Central memory CD8-positive, alpha-beta T cell (primary cell): ENCODE results near the gene ACOX2.
A peak's percentile ranks its signal among the peaks of the same experiment; 100 is the strongest.

Experiments used
- ATAC-seq: fragments of 150-1000 bp; cut with Tn5 transposase; replicated peaks from 2 replicates; pipeline ENCODE4 v1.10.0; 2022; ENCODE audit warnings: mild to moderate bottlenecking, moderate FRiP score, moderate number of reproducible peaks; ENCODE audit not compliant: poor library complexity, severe bottlenecking; ENCODE audit errors: extremely low read depth
- DNase-seq, 2 donors: peaks; one replicate each; pipeline ENCODE4 v3.0.0; 2021; ENCODE audit warnings: low spot score in 2 of 2
- H3K27ac Mint-ChIP-seq: one replicate; pipeline ENCODE4 v1.8.0; 2022; ENCODE audit warnings: low read depth, mild to moderate bottlenecking, moderate library complexity, mixed read lengths
- H3K27me3 Mint-ChIP-seq: one replicate; pipeline ENCODE4 v1.8.0; 2022; ENCODE audit warnings: mixed read lengths
- H3K36me3 Mint-ChIP-seq: one replicate; pipeline ENCODE4 v1.8.0; 2022; ENCODE audit warnings: mild to moderate bottlenecking, moderate library complexity, mixed read lengths; ENCODE audit not compliant: insufficient read depth
- H3K4me1 Mint-ChIP-seq: one replicate; pipeline ENCODE4 v1.8.0; 2022; ENCODE audit warnings: mixed read lengths
- H3K4me3 Mint-ChIP-seq: one replicate; pipeline ENCODE4 v1.8.0; 2022; ENCODE audit warnings: mild to moderate bottlenecking, moderate library complexity, mixed read lengths
- H3K9me3 Mint-ChIP-seq: one replicate; pipeline ENCODE4 v1.8.0; 2022; ENCODE audit warnings: mixed read lengths

Gene ACOX2

GRCh38 chr3:58574106-58574505 is 37.1 kb upstream of the ACOX2 start:
- no peak for DNase-seq
- Mint-ChIP-seq H3K27ac (no peak overlapping the region), H3K36me3 (no peaks in the 10 kb centered on the region), H3K4me3 (no peak overlapping the region), H3K4me1 (peaks cover under 1% of the 10 kb centered on the region), H3K9me3 (no peaks in the 10 kb centered on the region), H3K27me3 (peaks cover 7% of the 10 kb centered on the region)
- ATAC-seq = no peak

GRCh38 chr3:58573640-58574039 is 36.6 kb upstream of the ACOX2 start:
- peaks cover 3% of the 10 kb centered on the region for H3K36me3 Mint-ChIP-seq
- H3K27ac Mint-ChIP-seq = no peak overlapping the region

GRCh38 chr3:58572634-58573230 is 35.7 kb upstream of the ACOX2 start:
- ATAC-seq = no peak
- Mint-ChIP-seq H3K27me3 (peaks cover 7% of the 10 kb centered on the region), H3K36me3 (peaks cover 5% of the 10 kb centered on the region), H3K27ac (no peak overlapping the region), H3K9me3 (no peaks in the 10 kb centered on the region), H3K4me3 (no peak overlapping the region), H3K4me1 (peaks cover 8% of the 10 kb centered on the region)
- DNase-seq = no peak

More at GRCh38 chr3:58573640-58574039, 36.6 kb upstream of the ACOX2 start:
- peaks cover 7% of the 10 kb centered on the region for H3K27me3 Mint-ChIP-seq
- DNase-seq (no peak), ATAC-seq (no peak)
- peaks cover 6% of the 10 kb centered on the region for H3K4me1 Mint-ChIP-seq
- H3K9me3 Mint-ChIP-seq = no peaks in the 10 kb centered on the region
- no peak overlapping the region for H3K4me3 Mint-ChIP-seq

- ATAC-seq (no peak), DNase-seq (no peak)
- no peaks in the 10 kb centered on the region for H3K9me3 Mint-ChIP-seq
- H3K4me1 Mint-ChIP-seq = peaks cover 8% of the 10 kb centered on the region
- H3K4me3 Mint-ChIP-seq = no peak overlapping the region
- H3K27me3 Mint-ChIP-seq = peaks cover 7% of the 10 kb centered on the region
- H3K27ac Mint-ChIP-seq = no peak overlapping the region
- peaks cover 5% of the 10 kb centered on the region for H3K36me3 Mint-ChIP-seq
Observed at GRCh38 chr3:58572013-58572633, 35.1 kb upstream of the ACOX2 start.

- Mint-ChIP-seq H3K36me3 (peaks cover 5% of the 10 kb centered on the region), H3K4me3 (no peak overlapping the region), H3K9me3 (no peaks in the 10 kb centered on the region), H3K27me3 (peaks cover 7% of the 10 kb centered on the region), H3K4me1 (peaks cover 8% of the 10 kb centered on the region), H3K27ac (no peak overlapping the region)
- DNase-seq (no peak), ATAC-seq (no peak)
Observed at GRCh38 chr3:58570851-58571250, 33.9 kb upstream of the ACOX2 start.

- Mint-ChIP-seq H3K36me3 (peaks cover 5% of the 10 kb centered on the region), H3K9me3 (no peaks in the 10 kb centered on the region), H3K4me3 (peak overlapping the region; percentile 55), H3K4me1 (peaks cover 8% of the 10 kb centered on the region), H3K27me3 (peaks cover 7% of the 10 kb centered on the region), H3K27ac (no peak overlapping the region)
- ATAC-seq (no peak), DNase-seq (no peak)
Observed at GRCh38 chr3:58569287-58570001, 32.5 kb upstream of the ACOX2 start.

- peaks cover 8% of the 10 kb centered on the region for H3K4me1 Mint-ChIP-seq
- no peak overlapping the region for H3K27ac Mint-ChIP-seq
- DNase-seq (peak; percentile 41 to 69), ATAC-seq (no peak)
- no peaks in the 10 kb centered on the region for H3K9me3 Mint-ChIP-seq
- H3K4me3 Mint-ChIP-seq = peak overlapping the region; percentile 55
- H3K27me3 Mint-ChIP-seq = peaks cover 7% of the 10 kb centered on the region
- H3K36me3 Mint-ChIP-seq = peaks cover 5% of the 10 kb centered on the region
Observed at GRCh38 chr3:58568572-58569286, 31.7 kb upstream of the ACOX2 start.

- DNase-seq (no peak), ATAC-seq (no peak)
- H3K9me3 Mint-ChIP-seq = no peaks in the 10 kb centered on the region
- H3K36me3 Mint-ChIP-seq = peaks cover 5% of the 10 kb centered on the region
- H3K4me3 Mint-ChIP-seq = no peak overlapping the region
- H3K27me3 Mint-ChIP-seq = peaks cover 6% of the 10 kb centered on the region
- no peak overlapping the region for H3K27ac Mint-ChIP-seq
- H3K4me1 Mint-ChIP-seq = peaks cover 8% of the 10 kb centered on the region
Observed at GRCh38 chr3:58567251-58567515, 30.2 kb upstream of the ACOX2 start.

GRCh38 chr3:58566398-58567250 is 29.6 kb upstream of the ACOX2 start:
- Mint-ChIP-seq H3K27ac (no peak overlapping the region), H3K4me1 (peaks cover 8% of the 10 kb centered on the region), H3K27me3 (peaks cover under 1% of the 10 kb centered on the region), H3K9me3 (no peaks in the 10 kb centered on the region), H3K4me3 (no peak overlapping the region), H3K36me3 (peaks cover 5% of the 10 kb centered on the region)
- ATAC-seq (no peak), DNase-seq (no peak)

- Mint-ChIP-seq H3K27ac (no peak overlapping the region), H3K9me3 (no peaks in the 10 kb centered on the region), H3K27me3 (no peaks in the 10 kb centered on the region), H3K4me1 (peaks cover 8% of the 10 kb centered on the region), H3K36me3 (peaks cover 5% of the 10 kb centered on the region), H3K4me3 (no peak overlapping the region)
- no peak for DNase-seq
- ATAC-seq = no peak
Observed at GRCh38 chr3:58565621-58566397, 28.8 kb upstream of the ACOX2 start.

GRCh38 chr3:58564456-58565160 is 27.6 kb upstream of the ACOX2 start:
- no peak for ATAC-seq

More at GRCh38 chr3:58564456-58565160, 27.6 kb upstream of the ACOX2 start:
- no peak for DNase-seq
- H3K9me3 Mint-ChIP-seq = no peaks in the 10 kb centered on the region
- peaks cover 8% of the 10 kb centered on the region for H3K4me1 Mint-ChIP-seq
- no peak overlapping the region for H3K4me3 Mint-ChIP-seq
- H3K27me3 Mint-ChIP-seq = no peaks in the 10 kb centered on the region
- no peak overlapping the region for H3K27ac Mint-ChIP-seq
- peaks cover 5% of the 10 kb centered on the region for H3K36me3 Mint-ChIP-seq
